AG09309 (cell line): ENCODE measurements around the gene PYGO1.
A peak's percentile ranks its signal among the peaks of the same experiment; 100 is the strongest.

ENCODE experiments used
- DNase-seq: peaks from one replicate; pipeline ENCODE4 v3.0.0-alpha.2; 2010; ENCODE audit warnings: low read depth
- H3K4me3 ChIP-seq: 2 replicates; pipeline ENCODE4 v1.5.1; 2011; ENCODE audit warnings: mild to moderate bottlenecking, low read depth, low read length, moderate library complexity; ENCODE audit not compliant: control insufficient read depth
- TF ChIP-seq, protein P1 (sequence below): IDR thresholded peaks from 2 replicates; pipeline ENCODE4 v1.5.1; 2011; ENCODE audit warnings: mild to moderate bottlenecking, low read depth, low read length, inconsistent platforms; ENCODE audit not compliant: insufficient read depth, control insufficient read depth; ENCODE audit errors: missing control alignments

The PYGO1 gene

DNA sequence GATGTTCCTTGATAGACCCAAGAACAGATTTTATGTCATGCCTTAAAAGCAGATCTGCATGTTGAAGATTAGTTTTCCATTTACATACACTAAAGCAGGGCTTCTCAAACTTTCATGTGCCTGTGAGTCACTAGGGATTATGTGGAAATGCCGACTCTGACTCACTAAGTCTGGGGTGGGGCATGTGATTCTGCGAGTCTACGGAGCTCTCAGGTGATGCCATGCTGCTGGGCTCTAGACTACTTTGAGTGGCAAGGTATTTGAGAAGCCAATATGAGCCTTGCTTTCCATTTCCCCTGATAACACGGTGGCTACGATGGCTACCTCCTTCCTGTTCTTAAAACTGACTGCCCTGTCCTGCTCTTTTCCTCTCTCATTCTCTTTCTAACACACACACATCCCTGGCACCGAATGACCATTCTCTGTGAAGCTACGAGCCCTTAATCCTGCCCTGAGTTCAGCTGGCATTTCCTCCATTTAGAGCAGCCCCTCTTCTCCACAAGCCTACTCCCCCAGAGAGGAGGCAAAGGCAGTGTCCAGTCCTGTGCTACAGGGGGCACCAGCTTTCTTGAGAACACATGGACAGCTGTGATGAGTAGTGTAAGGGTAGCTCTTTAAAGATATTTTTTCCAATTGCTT lies 39.7 kb upstream of the PYGO1 start:
- peak; percentile 67 for DNase-seq
- H3K4me3 ChIP-seq: no peak overlapping the region
- TF ChIP-seq, protein P1, sequence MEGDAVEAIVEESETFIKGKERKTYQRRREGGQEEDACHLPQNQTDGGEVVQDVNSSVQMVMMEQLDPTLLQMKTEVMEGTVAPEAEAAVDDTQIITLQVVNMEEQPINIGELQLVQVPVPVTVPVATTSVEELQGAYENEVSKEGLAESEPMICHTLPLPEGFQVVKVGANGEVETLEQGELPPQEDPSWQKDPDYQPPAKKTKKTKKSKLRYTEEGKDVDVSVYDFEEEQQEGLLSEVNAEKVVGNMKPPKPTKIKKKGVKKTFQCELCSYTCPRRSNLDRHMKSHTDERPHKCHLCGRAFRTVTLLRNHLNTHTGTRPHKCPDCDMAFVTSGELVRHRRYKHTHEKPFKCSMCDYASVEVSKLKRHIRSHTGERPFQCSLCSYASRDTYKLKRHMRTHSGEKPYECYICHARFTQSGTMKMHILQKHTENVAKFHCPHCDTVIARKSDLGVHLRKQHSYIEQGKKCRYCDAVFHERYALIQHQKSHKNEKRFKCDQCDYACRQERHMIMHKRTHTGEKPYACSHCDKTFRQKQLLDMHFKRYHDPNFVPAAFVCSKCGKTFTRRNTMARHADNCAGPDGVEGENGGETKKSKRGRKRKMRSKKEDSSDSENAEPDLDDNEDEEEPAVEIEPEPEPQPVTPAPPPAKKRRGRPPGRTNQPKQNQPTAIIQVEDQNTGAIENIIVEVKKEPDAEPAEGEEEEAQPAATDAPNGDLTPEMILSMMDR: no peak

DNA sequence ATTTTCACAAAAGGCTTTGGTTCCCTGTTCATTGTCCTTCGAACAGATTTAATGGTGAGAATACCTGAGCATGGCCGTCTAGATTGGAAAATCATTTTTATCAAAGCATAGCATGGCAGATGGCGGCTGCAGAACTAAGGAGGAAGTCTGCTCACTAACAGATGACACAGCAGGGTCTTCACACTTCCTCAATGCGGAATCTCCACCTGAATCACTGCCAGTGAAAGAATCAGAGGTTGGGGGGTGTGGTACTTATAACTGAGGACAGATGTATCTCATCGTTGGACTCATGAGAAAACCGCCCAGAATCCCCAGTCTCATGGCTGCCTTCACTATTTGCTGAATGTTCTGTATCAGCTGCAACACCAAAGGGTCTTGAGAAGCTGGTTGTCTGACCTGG lies 31.6 kb upstream of the PYGO1 start:
- no peak for DNase-seq

DNA sequence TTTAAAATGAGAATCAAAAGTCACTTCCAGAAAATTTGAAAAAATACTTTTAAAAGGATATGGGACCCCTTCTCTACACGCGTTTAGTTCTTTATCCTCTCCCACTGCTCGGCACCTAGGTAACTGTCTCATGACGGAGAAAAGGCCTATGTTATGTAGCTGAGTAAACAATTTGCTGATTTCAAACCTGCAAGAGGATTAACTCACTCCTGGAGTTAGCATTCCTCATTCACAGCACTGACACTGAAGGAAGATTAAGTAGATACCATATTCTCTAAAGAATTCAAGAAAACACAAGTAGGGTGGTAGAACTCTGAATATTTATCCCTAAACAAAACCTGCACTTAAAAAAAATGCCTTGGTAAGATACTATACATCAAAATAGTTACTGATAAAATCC lies 30.2 kb upstream of the PYGO1 start:
- no peak for DNase-seq
- H3K4me3 ChIP-seq: no peak overlapping the region
- TF ChIP-seq, protein P1: no peak

More for the DNA sequence above, 31.6 kb upstream of the PYGO1 start:
- TF ChIP-seq, protein P1: no peak
- H3K4me3 ChIP-seq: no peak overlapping the region

DNA sequence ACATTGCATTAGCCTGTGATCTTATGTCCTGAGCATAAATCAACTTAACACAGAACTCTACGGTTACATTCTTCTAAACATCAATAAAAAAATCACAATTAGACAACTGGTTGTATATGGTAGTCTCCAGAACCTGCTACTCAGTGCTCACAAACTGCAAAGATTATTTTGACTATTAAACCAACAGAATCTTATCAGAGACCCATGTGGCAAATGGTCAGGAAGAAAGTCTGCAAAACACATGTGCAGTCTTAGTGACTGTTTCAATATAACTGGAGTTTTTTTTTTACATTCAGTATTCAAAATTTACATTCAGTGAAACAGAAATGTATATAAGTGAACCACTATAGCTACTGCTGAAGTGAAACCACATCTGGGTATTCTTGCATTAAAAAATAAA lies 27.3 kb upstream of the PYGO1 start:
- no peak for DNase-seq
- no peak overlapping the region for H3K4me3 ChIP-seq
- TF ChIP-seq, protein P1: no peak

DNA sequence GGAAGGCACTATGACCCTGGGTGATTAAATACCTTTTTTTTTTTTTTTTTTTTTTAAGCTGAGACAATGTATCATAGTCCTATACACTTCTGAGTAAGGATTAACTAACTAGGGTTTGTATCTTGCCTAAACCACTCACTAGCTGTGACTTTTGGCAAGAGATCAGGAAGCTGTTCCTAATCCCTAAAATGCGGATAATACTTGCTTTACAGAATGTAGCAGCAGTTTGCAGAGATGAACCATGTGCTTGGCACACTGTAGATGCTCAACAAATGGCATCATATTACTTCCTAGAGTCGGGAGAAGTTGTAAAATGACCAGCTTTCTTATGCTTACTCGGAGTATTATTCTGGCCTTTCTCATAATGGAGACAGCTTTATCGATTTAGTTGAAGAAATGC lies 25.6 kb upstream of the PYGO1 start:
- no peak overlapping the region for H3K4me3 ChIP-seq
- TF ChIP-seq, protein P1: no peak
- DNase-seq: no peak

DNA sequence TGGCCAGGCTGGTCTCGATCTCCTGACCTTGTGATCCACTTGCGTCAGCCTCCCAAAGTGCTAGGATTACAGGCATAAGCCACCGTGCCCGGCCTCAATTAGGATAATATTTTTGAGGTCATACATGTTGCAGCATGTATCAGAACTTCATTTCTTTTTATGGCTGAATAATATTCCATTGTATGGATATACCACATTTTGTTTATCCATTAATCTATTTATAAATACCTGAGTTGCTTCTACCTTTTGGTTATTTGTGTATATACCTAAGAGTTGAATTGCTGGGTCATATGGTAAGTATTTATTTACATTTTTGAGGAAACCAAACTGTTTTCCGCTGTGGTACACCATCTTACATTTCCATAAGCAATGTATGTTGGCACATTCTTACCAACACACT lies 18.1 kb upstream of the PYGO1 start:
- TF ChIP-seq, protein P1: no peak
- DNase-seq: no peak
- no peak overlapping the region for H3K4me3 ChIP-seq
